Thyroid gland (tissue), 4 donors: ENCODE data around the gene ASCC2. TPM values are rescaled to one million over a fixed set of nuclear protein-coding genes. Genes with fewer than 3 reads are reported as not detected.

ENCODE experiments used
- DNase-seq, 2 donors: peaks; one replicate each; pipeline ENCODE4 v3.0.0-alpha.2; 2019
- H3K27ac ChIP-seq, 3 donors: fragments of 200-600 bp; sonication (generic); 1 replicate in 2 of 3; 2 replicates in 1 of 3; pipeline ENCODE4 v1.5.1; 2016 to 2019; ENCODE audit warnings: mild to moderate bottlenecking in 1 of 3, moderate library complexity in 1 of 3
- H3K27me3 ChIP-seq: fragments of 200-600 bp; sonication (generic); one replicate; pipeline ENCODE4 v1.5.1; 2019
- H3K36me3 ChIP-seq, 2 donors: fragments of 200-600 bp; sonication (generic); one replicate each; pipeline ENCODE4 v1.5.1; 2016 to 2019
- H3K4me1 ChIP-seq, 2 donors: fragments of 200-600 bp; sonication (generic); one replicate each; pipeline ENCODE4 v1.5.1; 2017 to 2019
- H3K4me3 ChIP-seq, 3 donors: fragments of 200-600 bp; sonication (generic); replicated peaks in 1 of 3; 1 replicate in 2 of 3; 2 replicates in 1 of 3; pipeline ENCODE4 v1.5.1; 2016; ENCODE audit warnings: mild to moderate bottlenecking in 1 of 3
- H3K9me3 ChIP-seq: fragments of 200-600 bp; sonication (generic); one replicate; pipeline ENCODE4 v1.5.1; 2017
- CTCF ChIP-seq, 6 experiments: fragments of 200-600 bp in 3 of 6; fragments of 450-650 bp in 3 of 6; sonication (generic) in 3 of 6; IDR thresholded peaks; one replicate each; pipeline ENCODE4 v1.5.1; 2016 to 2019; ENCODE audit warnings: antibody characterized with exemption in 6 of 6, mild to moderate bottlenecking in 2 of 6, inconsistent platforms in 1 of 6, moderate library complexity in 1 of 6
- POLR2A ChIP-seq, 2 donors: fragments of 450-650 bp; IDR thresholded peaks; one replicate each; pipeline ENCODE4 v1.6.1; 2017; ENCODE audit warnings: antibody characterized with exemption in 2 of 2, mild to moderate bottlenecking in 2 of 2, moderate library complexity in 1 of 2
- WGBS, 2 donors: methylation state at CpG; one replicate each; pipeline ENCODE4 v1.1.5; 2017; 5-methylcytosine and 5-hydroxymethylcytosine counted together
- intact Hi-C: fragments of 100-400 bp; cut with DNase I; formaldehyde crosslinking; loops from one replicate; pipeline ENCODE4 v1.15.1; 2023
- total RNA-seq, 4 donors: library from RNA; depleted of rRNA; stranded (reverse); fragments of >200 nt; gene quantifications; one replicate each; pipeline ENCODE4 v1.2.3, GENCODE V29; 2016

The ASCC2 gene
- total RNA-seq, 4 donors from 2014 or later = 47.6 to 66.8 (median 51.3) TPM

- Histone ChIP-seq H3K4me1 (peaks cover 35 to 40% of the 10 kb centered on the region in 2 donors), H3K27ac (peak overlapping the region; percentile 98 to 99 (median 99)), H3K4me3 (peak overlapping the region; percentile 39 to 96 (median 93)), H3K9me3 (no peaks in the 10 kb centered on the region), H3K27me3 (no peaks in the 10 kb centered on the region), H3K36me3 (no peaks in the 10 kb centered on the region)
- DNase-seq = no peak
- intact Hi-C loops = loop anchor here (10.0 kb wide), 1 partner anchor 121 kb away; no protein-coding TSS in a partner anchor
- TF ChIP-seq POLR2A (IDR thresholded peaks at IDR 0.05) (no peak), CTCF (IDR thresholded peaks at IDR 0.05) (no peak)
- 1 to 2% methylated on average over 12 to 14 of the region's 14 CpGs for WGBS, 2 donors
Observed at GRCh38 chr22:29883775-29884097, 45.7 kb upstream of the ASCC2 start.

GRCh38 chr22:29883045-29883774 is 45.1 kb upstream of the ASCC2 start, which contains the start of gene MTMR3:
MTMR3 (plus strand) TSS chr22:29883174; CDS start chr22:29971060, 87,886 bp downstream.
- 0% methylated on average over 17 to 54 of the region's 82 CpGs for WGBS, 2 donors
- H3K36me3 ChIP-seq = no peaks in the 10 kb centered on the region
- peak within 1 kb of the TSS; percentile 98 to 99 (median 99) for H3K27ac ChIP-seq
- intact Hi-C loops = loop anchor here (10.0 kb wide), 1 partner anchor 122 kb away; no protein-coding TSS in a partner anchor
- H3K27me3 ChIP-seq = no peaks in the 10 kb centered on the region
- peaks cover 35 to 39% of the 10 kb centered on the region in 2 donors for H3K4me1 ChIP-seq
- H3K4me3 ChIP-seq = peak within 1 kb of the TSS; percentile 39 to 96 (median 93)
- TF ChIP-seq POLR2A (IDR thresholded peaks at IDR 0.05) (peak; percentile 40 to 86), CTCF (IDR thresholded peaks at IDR 0.05) (peak in 4 of 6 experiments; percentile 28 to 57 (median 54))
- no peaks in the 10 kb centered on the region for H3K9me3 ChIP-seq
- peak; percentile 92 for DNase-seq

GRCh38 chr22:29882716-29883044 is 44.6 kb upstream of the ASCC2 start:
- peak overlapping the region in 1 of 3 donors; percentile 93 for H3K4me3 ChIP-seq
- intact Hi-C loops = loop anchor here (10.0 kb wide), 1 partner anchor 122 kb away; no protein-coding TSS in a partner anchor
- H3K27me3 ChIP-seq = no peaks in the 10 kb centered on the region
- H3K36me3 ChIP-seq = no peaks in the 10 kb centered on the region
- H3K4me1 ChIP-seq = peaks cover 33 to 35% of the 10 kb centered on the region in 2 donors
- DNase-seq = no peak
- no peaks in the 10 kb centered on the region for H3K9me3 ChIP-seq
- H3K27ac ChIP-seq = peak overlapping the region in 1 of 3 donors; percentile 99
- TF ChIP-seq CTCF (IDR thresholded peaks at IDR 0.05) = no peak
- no peak for TF ChIP-seq POLR2A (IDR thresholded peaks at IDR 0.05)
- 1 to 3% methylated on average over 5 of the region's 5 CpGs for WGBS, 2 donors

GRCh38 chr22:29879753-29880152 is 41.7 kb upstream of the ASCC2 start:
- WGBS, 2 donors = 95 to 98% methylated on average over 5 of the region's 5 CpGs
- Histone ChIP-seq H3K27me3 (no peaks in the 10 kb centered on the region), H3K4me1 (peaks cover 7 to 9% of the 10 kb centered on the region in 2 donors), H3K9me3 (no peaks in the 10 kb centered on the region), H3K4me3 (no peak overlapping the region), H3K27ac (no peak overlapping the region), H3K36me3 (no peaks in the 10 kb centered on the region)
- DNase-seq = no peak
- intact Hi-C loops = loop anchor here (10.0 kb wide), 1 partner anchor 125 kb away; no protein-coding TSS in a partner anchor
- TF ChIP-seq POLR2A (IDR thresholded peaks at IDR 0.05) = no peak
- TF ChIP-seq CTCF (IDR thresholded peaks at IDR 0.05) = no peak

GRCh38 chr22:29877620-29878019 is 39.5 kb upstream of the ASCC2 start:
- Histone ChIP-seq H3K36me3 (no peaks in the 10 kb centered on the region), H3K9me3 (no peaks in the 10 kb centered on the region), H3K27ac (no peak overlapping the region), H3K4me3 (no peak overlapping the region), H3K4me1 (no peaks in the 10 kb centered on the region), H3K27me3 (no peaks in the 10 kb centered on the region)
- intact Hi-C loops = no loop called here
- no peak for TF ChIP-seq CTCF (IDR thresholded peaks at IDR 0.05)
- no peak for TF ChIP-seq POLR2A (IDR thresholded peaks at IDR 0.05)
- no peak for DNase-seq
- WGBS, 2 donors = 67 to 73% methylated on average over 2 of the region's 2 CpGs
